Inflammatory macrophage treated with lipopolysaccharide for 1 hour (primary cell): ENCODE measurements around the gene SLC51B.

ENCODE experiments used
- DNase-seq, 2 donors: peaks; one replicate each; pipeline ENCODE4 v3.0.0-alpha.2; 2020 to 2022

The SLC51B gene

DNA sequence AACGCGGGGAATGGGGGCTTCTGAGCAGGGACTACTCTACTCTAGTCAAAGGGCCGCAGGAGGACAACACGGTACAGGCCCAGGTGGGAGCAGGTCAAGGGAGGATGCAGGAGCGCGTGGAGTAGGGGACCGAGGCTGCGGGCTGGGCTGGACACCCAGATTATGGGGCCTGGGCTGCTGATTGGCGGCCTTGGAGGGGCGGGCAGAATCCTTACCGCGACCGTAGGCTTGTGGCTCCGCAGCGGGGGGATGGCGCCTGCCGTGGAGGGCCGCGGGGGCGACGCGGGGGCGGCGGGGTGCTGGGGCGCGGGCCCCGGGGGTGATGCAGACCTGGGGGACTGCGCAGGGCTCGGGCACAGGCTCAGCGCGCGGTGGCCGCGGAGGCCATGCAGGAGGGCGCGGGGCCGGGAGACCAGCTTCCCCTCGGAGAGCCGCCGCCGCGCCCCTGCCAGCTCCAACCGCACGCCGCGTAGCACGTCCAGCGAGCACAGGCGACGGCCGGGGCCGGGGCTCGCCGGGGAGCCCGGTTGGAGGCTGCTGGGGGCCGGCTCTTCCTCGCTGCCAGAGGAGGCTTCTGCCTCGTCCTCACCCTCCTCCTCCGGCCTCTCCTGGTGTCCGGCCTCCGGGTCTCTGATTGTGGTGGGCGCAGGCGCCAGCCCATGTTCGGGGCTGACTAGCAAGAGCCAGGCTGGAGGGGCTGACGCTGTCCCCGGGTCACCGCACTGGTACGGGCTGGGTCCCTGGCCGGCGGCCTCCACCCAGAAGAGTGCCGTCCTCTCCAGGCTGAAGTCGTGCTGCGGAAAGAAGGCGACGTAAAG is 56.9 kb downstream of the SLC51B start:
- no peak for DNase-seq

DNA sequence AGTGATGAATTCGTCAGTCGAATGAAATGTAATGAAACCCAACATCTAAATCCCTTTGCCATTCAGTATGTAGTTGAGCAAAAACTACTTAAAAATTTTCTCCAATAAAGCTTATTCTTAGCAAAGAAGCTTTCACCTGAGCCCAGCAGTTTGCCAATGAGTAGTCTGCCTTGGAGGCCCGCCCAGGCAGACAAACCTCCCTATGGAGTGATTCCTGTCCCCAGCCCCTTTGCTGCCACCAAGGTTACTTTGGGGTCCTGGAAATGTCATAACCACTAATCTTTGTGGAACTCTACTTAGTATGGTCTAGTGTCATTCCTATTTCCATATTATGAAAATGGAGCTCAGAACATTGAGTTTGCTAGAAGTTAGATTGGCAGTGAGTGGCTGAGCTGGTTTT is 57.7 kb downstream of the SLC51B start:
- DNase-seq: no peak
